Chondrocyte (in vitro differentiated cells): ENCODE results near the gene PLEKHG2. TPM values are rescaled to one million over a fixed set of nuclear protein-coding genes. Genes with fewer than 3 reads are reported as not detected.

ENCODE experiments used
- DNase-seq: peaks from one replicate; pipeline ENCODE4 v3.0.0; 2021; ENCODE audit warnings: mixed read lengths, low spot score
- H3K27ac Mint-ChIP-seq: one replicate; pipeline ENCODE4 v1.8.0; 2021; ENCODE audit warnings: mild to moderate bottlenecking, moderate library complexity, mixed read lengths; ENCODE audit not compliant: unreplicated experiment
- H3K27me3 Mint-ChIP-seq: 2 replicates; pipeline ENCODE4 v1.8.0; 2021; ENCODE audit warnings: low read depth, mixed read lengths
- H3K36me3 Mint-ChIP-seq: 2 replicates; pipeline ENCODE4 v1.8.0; 2021; ENCODE audit warnings: low read depth, mixed read lengths
- H3K4me1 Mint-ChIP-seq: 2 replicates; pipeline ENCODE4 v1.8.0; 2021; ENCODE audit warnings: low read depth, mild to moderate bottlenecking, mixed read lengths
- H3K4me3 Mint-ChIP-seq: one replicate; pipeline ENCODE4 v1.8.0; 2021; ENCODE audit warnings: mild to moderate bottlenecking, moderate library complexity, mixed read lengths; ENCODE audit not compliant: unreplicated experiment
- H3K9me3 Mint-ChIP-seq: 2 replicates; pipeline ENCODE4 v1.8.0; 2021; ENCODE audit warnings: low read depth, mixed read lengths
- CTCF ChIP-seq: fragments of 200-600 bp; sonication (generic); IDR thresholded peaks from 2 replicates; pipeline ENCODE4 v1.5.0; 2021; ENCODE audit warnings: antibody characterized with exemption, mild to moderate bottlenecking, moderate library complexity
- total RNA-seq: library from RNA; stranded (reverse); gene quantifications from 3 replicates; pipeline ENCODE4 v1.2.1, GENCODE V29; 2021

The PLEKHG2 gene
- total RNA-seq, 1 donor from 2014 or later = 150 TPM

GRCh38 chr19:39384839-39385568, 27.5 kb upstream of the PLEKHG2 start:
- no peak for DNase-seq
- H3K4me3 Mint-ChIP-seq = no peak overlapping the region
- peak overlapping the region; percentile 8 for H3K27ac Mint-ChIP-seq
- no peak for TF ChIP-seq CTCF
- peaks cover 43% of the 10 kb centered on the region for H3K36me3 Mint-ChIP-seq
- H3K27me3 Mint-ChIP-seq = no peaks in the 10 kb centered on the region
- no peaks in the 10 kb centered on the region for H3K9me3 Mint-ChIP-seq
- H3K4me1 Mint-ChIP-seq = peaks cover 9% of the 10 kb centered on the region

GRCh38 chr19:39385629-39386411, 26.6 kb upstream of the PLEKHG2 start:
- no peak overlapping the region for H3K4me3 Mint-ChIP-seq
- no peak for TF ChIP-seq CTCF

GRCh38 chr19:39386557-39386956, 25.9 kb upstream of the PLEKHG2 start:
- H3K9me3 Mint-ChIP-seq = no peaks in the 10 kb centered on the region
- no peak overlapping the region for H3K4me3 Mint-ChIP-seq
- H3K4me1 Mint-ChIP-seq = peaks cover 21% of the 10 kb centered on the region
- peak overlapping the region; percentile 70 for H3K27ac Mint-ChIP-seq
- peaks cover 31% of the 10 kb centered on the region for H3K36me3 Mint-ChIP-seq
- H3K27me3 Mint-ChIP-seq = no peaks in the 10 kb centered on the region
- no peak for DNase-seq
- TF ChIP-seq CTCF = no peak

More at GRCh38 chr19:39385629-39386411, 26.6 kb upstream of the PLEKHG2 start:
- Mint-ChIP-seq H3K27ac (peak overlapping the region; percentile 70), H3K4me1 (peaks cover 14% of the 10 kb centered on the region), H3K36me3 (peaks cover 39% of the 10 kb centered on the region), H3K9me3 (no peaks in the 10 kb centered on the region), H3K27me3 (no peaks in the 10 kb centered on the region)
- DNase-seq = no peak

GRCh38 chr19:39388657-39389056, 23.8 kb upstream of the PLEKHG2 start:
- peaks cover 29% of the 10 kb centered on the region for H3K4me1 Mint-ChIP-seq
- H3K27me3 Mint-ChIP-seq = no peaks in the 10 kb centered on the region
- H3K27ac Mint-ChIP-seq = peak overlapping the region; percentile 52
- no peak for DNase-seq
- no peaks in the 10 kb centered on the region for H3K9me3 Mint-ChIP-seq
- peaks cover 20% of the 10 kb centered on the region for H3K36me3 Mint-ChIP-seq
- H3K4me3 Mint-ChIP-seq = no peak overlapping the region
- TF ChIP-seq CTCF = no peak

GRCh38 chr19:39389631-39390414, 22.6 kb upstream of the PLEKHG2 start:
- Mint-ChIP-seq H3K27ac (peak overlapping the region; percentile 98), H3K36me3 (peaks cover 20% of the 10 kb centered on the region), H3K27me3 (no peaks in the 10 kb centered on the region), H3K4me3 (peak overlapping the region; percentile 97), H3K4me1 (peaks cover 29% of the 10 kb centered on the region), H3K9me3 (no peaks in the 10 kb centered on the region)
- no peak for TF ChIP-seq CTCF
- no peak for DNase-seq
